Spinal cord (tissue), 10 donors: ENCODE results near the gene SIRPA. TPM values are rescaled to one million over a fixed set of nuclear protein-coding genes. Genes with fewer than 3 reads are reported as not detected.

Source experiments
- DNase-seq, 6 donors: peaks; one replicate each; pipeline versions ENCODE4 v3.0.0 to v3.0.0-alpha.2; 2013 to 2015; ENCODE audit warnings: low spot score in 6 of 6, low read depth in 4 of 6
- H3K27ac ChIP-seq: one replicate; pipeline ENCODE4 v1.5.1; 2013; ENCODE audit warnings: low read depth, low read length, control low read depth
- H3K27me3 ChIP-seq: one replicate; pipeline ENCODE4 v1.6.1; 2013; ENCODE audit warnings: low read length; ENCODE audit not compliant: control insufficient read depth, insufficient read depth
- H3K36me3 ChIP-seq: one replicate; pipeline ENCODE4 v1.6.1; 2013; ENCODE audit warnings: low read length; ENCODE audit not compliant: control insufficient read depth, insufficient read depth
- H3K4me1 ChIP-seq: one replicate; pipeline ENCODE4 v1.6.1; 2013; ENCODE audit warnings: low read length; ENCODE audit not compliant: control insufficient read depth, insufficient read depth
- H3K4me3 ChIP-seq: one replicate; pipeline ENCODE4 v1.5.1; 2013; ENCODE audit warnings: low read depth, low read length, control low read depth
- H3K9me3 ChIP-seq: one replicate; pipeline ENCODE4 v1.6.1; 2013; ENCODE audit warnings: low read length; ENCODE audit not compliant: control insufficient read depth, insufficient read depth
- WGBS: methylation state at CpG from one replicate; pipeline ENCODE4 v1.1.5; 2013; ENCODE audit warnings: missing lambda C conversion rate; ENCODE audit not compliant: insufficient coverage; 5-methylcytosine and 5-hydroxymethylcytosine counted together
- polyA plus RNA-seq, 2 donors: library from polyadenylated mRNA; unstranded; fragments of 120-200 nt; gene quantifications; one replicate each; pipeline ENCODE4 v1.2.1, GENCODE V29; 2013; ENCODE audit not compliant: insufficient read length in 2 of 2
- total RNA-seq, 2 donors: library from RNA; depleted of rRNA in 1 of 2; stranded (reverse); fragments of 120-200 nt in 1 of 2; fragments of >200 nt in 1 of 2; gene quantifications; one replicate each; pipeline versions ENCODE4 v1.2.3 to v1.2.4, GENCODE V29; 2013 to 2014
- donor health status: healthy.

The SIRPA gene
- total and polyA plus RNA-seq, 4 donors = 22.1 to 49.7 (median 39.8) TPM

- no peak overlapping the region for H3K27ac ChIP-seq
- peaks cover 19% of the 10 kb centered on the region for H3K36me3 ChIP-seq
- no peak for DNase-seq
- no peak overlapping the region for H3K4me3 ChIP-seq
- H3K27me3 ChIP-seq = peaks cover 5% of the 10 kb centered on the region
- WGBS = 83% methylated on average over 2 of the region's 7 CpGs
- H3K9me3 ChIP-seq = no peaks in the 10 kb centered on the region
- H3K4me1 ChIP-seq = peaks cover 18% of the 10 kb centered on the region
These were observed 46.9 kb downstream of the SIRPA start for GRCh38 chr20:1942061-1942460.

- Histone ChIP-seq H3K27ac (no peak overlapping the region), H3K36me3 (peaks cover 13% of the 10 kb centered on the region), H3K9me3 (no peaks in the 10 kb centered on the region), H3K27me3 (peaks cover 8% of the 10 kb centered on the region), H3K4me3 (no peak overlapping the region), H3K4me1 (peaks cover 23% of the 10 kb centered on the region)
- WGBS = 90% methylated on average over 13 of the region's 13 CpGs
- no peak for DNase-seq
These were observed 47.5 kb downstream of the SIRPA start for GRCh38 chr20:1942486-1943274.

- WGBS = 88% methylated on average over 6 of the region's 8 CpGs
- H3K27me3 ChIP-seq = peaks cover 8% of the 10 kb centered on the region
- peaks cover 23% of the 10 kb centered on the region for H3K4me1 ChIP-seq
- no peak overlapping the region for H3K27ac ChIP-seq
- H3K4me3 ChIP-seq = no peak overlapping the region
- peaks cover 7% of the 10 kb centered on the region for H3K36me3 ChIP-seq
- no peaks in the 10 kb centered on the region for H3K9me3 ChIP-seq
- no peak for DNase-seq
These were observed 48.2 kb downstream of the SIRPA start for GRCh38 chr20:1943275-1944002.

GRCh38 chr20:1944345-1945091 lies 49.3 kb downstream of the SIRPA start:
- no peaks in the 10 kb centered on the region for H3K36me3 ChIP-seq
- no peak overlapping the region for H3K4me3 ChIP-seq
- H3K4me1 ChIP-seq = peaks cover 32% of the 10 kb centered on the region
- peaks cover 8% of the 10 kb centered on the region for H3K27me3 ChIP-seq
- H3K27ac ChIP-seq = no peak overlapping the region
- no peak for DNase-seq
- WGBS = 76% methylated on average over 6 of the region's 6 CpGs
- no peaks in the 10 kb centered on the region for H3K9me3 ChIP-seq

GRCh38 chr20:1945134-1945618 lies 50.0 kb downstream of the SIRPA start:
- peak in 1 of 6 donors; percentile 30 for DNase-seq
- Histone ChIP-seq H3K36me3 (no peaks in the 10 kb centered on the region), H3K27ac (no peak overlapping the region), H3K9me3 (no peaks in the 10 kb centered on the region), H3K27me3 (peaks cover 8% of the 10 kb centered on the region), H3K4me1 (peaks cover 33% of the 10 kb centered on the region), H3K4me3 (no peak overlapping the region)
- 58% methylated on average over 9 of the region's 9 CpGs for WGBS

- Histone ChIP-seq H3K27me3 (peaks cover 8% of the 10 kb centered on the region), H3K27ac (no peak overlapping the region), H3K4me1 (peaks cover 33% of the 10 kb centered on the region), H3K36me3 (no peaks in the 10 kb centered on the region), H3K9me3 (no peaks in the 10 kb centered on the region), H3K4me3 (no peak overlapping the region)
- DNase-seq = peak in 1 of 6 donors; percentile 44
- 47% methylated on average over 5 of the region's 7 CpGs for WGBS
These were observed 50.5 kb downstream of the SIRPA start for GRCh38 chr20:1945660-1946059.

GRCh38 chr20:1946442-1946761 lies 51.2 kb downstream of the SIRPA start:
- peak overlapping the region; percentile 37 for H3K27ac ChIP-seq

GRCh38 chr20:1946762-1947534 lies 51.7 kb downstream of the SIRPA start:
- no peaks in the 10 kb centered on the region for H3K9me3 ChIP-seq
- peak in 2 of 6 donors; percentile 67 to 75 for DNase-seq
- no peak overlapping the region for H3K4me3 ChIP-seq
- 9% methylated on average over 35 of the region's 39 CpGs for WGBS
- H3K4me1 ChIP-seq = peaks cover 28% of the 10 kb centered on the region
- H3K36me3 ChIP-seq = no peaks in the 10 kb centered on the region
- peak overlapping the region; percentile 37 for H3K27ac ChIP-seq
- H3K27me3 ChIP-seq = peaks cover 8% of the 10 kb centered on the region

More at GRCh38 chr20:1946442-1946761, 51.2 kb downstream of the SIRPA start:
- no peak for DNase-seq
- Histone ChIP-seq H3K4me1 (peaks cover 29% of the 10 kb centered on the region), H3K4me3 (no peak overlapping the region), H3K9me3 (no peaks in the 10 kb centered on the region), H3K27me3 (peaks cover 8% of the 10 kb centered on the region), H3K36me3 (no peaks in the 10 kb centered on the region)
- 67% methylated on average over 1 of the region's 7 CpGs for WGBS

GRCh38 chr20:1947535-1947846 lies 52.3 kb downstream of the SIRPA start:
- 57% methylated on average over 14 of the region's 14 CpGs for WGBS
- H3K27me3 ChIP-seq = peaks cover 8% of the 10 kb centered on the region
- H3K4me1 ChIP-seq = peaks cover 28% of the 10 kb centered on the region
- no peak overlapping the region for H3K4me3 ChIP-seq
- DNase-seq = no peak
- H3K9me3 ChIP-seq = no peaks in the 10 kb centered on the region
- peak overlapping the region; percentile 37 for H3K27ac ChIP-seq
- H3K36me3 ChIP-seq = no peaks in the 10 kb centered on the region
